ENCODE measurements around the gene SREBF1.

Gene SREBF1

DNA sequence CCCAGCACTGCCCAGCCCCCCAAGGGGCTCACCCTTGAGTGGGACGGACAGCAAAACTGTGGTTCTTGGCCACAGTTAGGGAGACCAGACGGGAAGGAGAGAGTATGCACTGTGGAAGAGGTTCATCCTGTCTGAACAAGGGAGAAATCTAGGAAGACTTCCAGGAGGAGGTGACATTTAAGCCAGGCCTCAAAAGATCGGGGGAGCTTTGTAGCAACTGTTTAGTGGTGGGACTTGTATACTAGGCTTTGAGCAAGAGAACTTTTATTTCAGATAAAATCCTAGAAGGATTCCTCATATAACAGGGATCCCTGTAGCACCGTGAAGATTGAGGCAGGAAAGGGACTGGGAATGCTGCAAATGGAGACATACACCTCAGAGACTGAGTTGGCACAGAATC, 30.8 kb downstream of the SREBF1 start:
- H3K27ac Mint-ChIP-seq: no peak overlapping the region
- H3K4me1 Mint-ChIP-seq: peaks cover 4% of the 10 kb centered on the region
- no peak overlapping the region for H3K4me3 Mint-ChIP-seq
- no peaks in the 10 kb centered on the region for H3K9me3 Mint-ChIP-seq
- H3K27me3 Mint-ChIP-seq: no peaks in the 10 kb centered on the region
- H3K36me3 Mint-ChIP-seq: peaks cover 5% of the 10 kb centered on the region

DNA sequence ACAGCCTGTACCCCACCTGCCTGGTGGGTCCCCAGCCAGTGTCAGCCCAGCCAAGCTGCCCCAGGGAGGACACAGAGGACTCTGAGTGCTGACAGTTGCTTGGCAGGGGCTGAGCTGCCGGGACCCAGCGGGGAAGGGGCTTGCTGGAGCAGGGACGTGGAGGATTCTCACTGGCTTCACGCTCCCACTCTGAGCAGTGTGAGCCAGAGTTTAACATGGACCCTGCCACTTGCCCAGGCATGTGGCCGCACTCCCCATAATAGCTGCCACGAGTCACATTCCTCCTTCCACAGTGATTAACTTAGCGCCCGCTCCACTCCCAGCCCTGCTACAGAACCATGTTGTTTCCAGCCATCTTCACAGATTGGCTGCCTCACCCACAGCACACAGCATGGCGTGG, 31.2 kb downstream of the SREBF1 start:
- no peak overlapping the region for H3K27ac Mint-ChIP-seq

DNA sequence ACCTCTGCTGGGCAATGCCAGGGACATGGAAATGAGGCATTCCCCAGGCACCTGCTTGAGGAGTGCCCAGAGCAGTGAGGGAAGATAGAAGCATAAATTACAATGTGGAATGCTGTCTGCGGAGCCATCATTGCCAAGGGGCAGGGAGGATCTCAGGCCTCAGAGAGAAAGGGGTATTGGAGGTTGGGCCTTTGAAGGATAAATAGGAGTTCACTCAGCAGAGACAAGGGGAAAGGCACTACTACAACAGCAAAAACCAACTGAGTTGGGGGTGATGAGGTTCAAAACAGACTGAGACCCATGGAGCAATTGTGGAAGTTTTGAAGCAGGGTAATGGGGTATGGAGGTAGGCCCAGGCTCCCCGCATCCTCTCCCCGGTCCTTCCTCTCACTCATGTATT, 32.8 kb downstream of the SREBF1 start:
- peaks cover 5% of the 10 kb centered on the region for H3K36me3 Mint-ChIP-seq
- H3K9me3 Mint-ChIP-seq: no peaks in the 10 kb centered on the region
- peaks cover 4% of the 10 kb centered on the region for H3K4me1 Mint-ChIP-seq
- H3K27ac Mint-ChIP-seq: no peak overlapping the region
- H3K27me3 Mint-ChIP-seq: no peaks in the 10 kb centered on the region
- H3K4me3 Mint-ChIP-seq: no peak overlapping the region

More for the DNA sequence above, 31.2 kb downstream of the SREBF1 start:
- Mint-ChIP-seq H3K9me3 (no peaks in the 10 kb centered on the region), H3K27me3 (no peaks in the 10 kb centered on the region), H3K4me3 (no peak overlapping the region), H3K36me3 (peaks cover 5% of the 10 kb centered on the region), H3K4me1 (peaks cover 4% of the 10 kb centered on the region)

DNA sequence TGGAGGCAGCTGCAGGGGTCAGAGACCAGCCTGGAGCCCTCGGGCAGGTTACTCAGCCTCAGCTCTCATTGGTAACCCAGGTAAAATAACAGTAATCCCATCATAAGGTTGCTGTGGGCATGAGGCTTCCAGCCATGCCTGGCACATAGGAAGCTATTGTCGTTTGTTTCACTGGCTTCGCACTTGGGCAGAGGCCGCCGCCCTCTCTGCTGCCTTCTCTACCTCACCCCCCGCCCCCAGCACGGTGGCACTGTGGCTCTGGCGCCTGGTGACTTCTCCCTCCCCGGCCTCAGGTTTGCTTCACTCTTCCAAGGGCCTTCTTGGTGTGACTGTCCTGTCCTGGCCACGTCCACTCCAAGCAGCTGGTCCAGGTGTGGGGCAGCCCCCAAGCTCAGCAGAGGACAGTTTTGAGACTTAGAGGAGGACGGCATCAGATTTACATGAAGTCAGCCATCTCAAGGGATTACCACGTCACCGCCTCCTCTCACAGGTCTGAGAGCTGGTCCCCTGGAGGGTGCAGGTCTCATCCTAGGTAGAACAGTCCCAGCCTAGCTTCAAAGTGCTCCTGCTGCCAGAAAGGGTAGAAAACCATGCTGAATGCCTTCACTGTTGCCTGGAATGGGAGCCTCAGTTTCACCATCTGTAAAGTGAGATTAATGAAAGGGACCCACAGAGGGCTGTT, 34.8 kb downstream of the SREBF1 start:
- Mint-ChIP-seq H3K27ac (no peak overlapping the region), H3K9me3 (no peaks in the 10 kb centered on the region), H3K27me3 (no peaks in the 10 kb centered on the region), H3K4me1 (no peaks in the 10 kb centered on the region), H3K4me3 (no peak overlapping the region), H3K36me3 (peaks cover 3% of the 10 kb centered on the region)

DNA sequence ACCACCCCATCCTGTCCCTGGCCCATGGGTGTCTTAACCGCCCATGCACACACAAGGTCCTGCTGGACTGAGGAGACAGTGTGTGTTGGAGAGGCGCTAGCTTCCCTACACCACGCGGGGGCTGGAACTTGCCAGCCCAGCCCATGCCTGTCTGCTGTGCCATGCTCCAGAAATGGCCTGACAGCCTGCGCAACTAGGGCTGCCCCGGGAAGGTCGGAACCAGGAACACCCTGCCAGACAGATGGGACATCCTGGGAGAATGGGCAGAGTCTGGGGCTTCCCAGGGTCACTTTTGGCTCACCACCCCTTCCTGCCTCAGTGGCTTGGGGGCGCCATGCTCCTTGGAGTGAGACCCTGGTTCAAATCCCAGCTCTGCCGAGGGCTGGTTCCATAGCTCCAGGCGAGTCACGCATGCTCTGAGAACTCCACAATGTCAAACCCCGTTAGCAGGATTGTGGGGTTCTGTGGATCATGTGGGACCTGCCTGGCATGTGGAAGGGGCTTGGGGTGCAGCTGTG, 36.2 kb downstream of the SREBF1 start:
- Mint-ChIP-seq H3K27ac (no peak overlapping the region), H3K4me1 (no peaks in the 10 kb centered on the region), H3K27me3 (no peaks in the 10 kb centered on the region), H3K9me3 (no peaks in the 10 kb centered on the region), H3K4me3 (no peak overlapping the region), H3K36me3 (peaks cover 3% of the 10 kb centered on the region)

DNA sequence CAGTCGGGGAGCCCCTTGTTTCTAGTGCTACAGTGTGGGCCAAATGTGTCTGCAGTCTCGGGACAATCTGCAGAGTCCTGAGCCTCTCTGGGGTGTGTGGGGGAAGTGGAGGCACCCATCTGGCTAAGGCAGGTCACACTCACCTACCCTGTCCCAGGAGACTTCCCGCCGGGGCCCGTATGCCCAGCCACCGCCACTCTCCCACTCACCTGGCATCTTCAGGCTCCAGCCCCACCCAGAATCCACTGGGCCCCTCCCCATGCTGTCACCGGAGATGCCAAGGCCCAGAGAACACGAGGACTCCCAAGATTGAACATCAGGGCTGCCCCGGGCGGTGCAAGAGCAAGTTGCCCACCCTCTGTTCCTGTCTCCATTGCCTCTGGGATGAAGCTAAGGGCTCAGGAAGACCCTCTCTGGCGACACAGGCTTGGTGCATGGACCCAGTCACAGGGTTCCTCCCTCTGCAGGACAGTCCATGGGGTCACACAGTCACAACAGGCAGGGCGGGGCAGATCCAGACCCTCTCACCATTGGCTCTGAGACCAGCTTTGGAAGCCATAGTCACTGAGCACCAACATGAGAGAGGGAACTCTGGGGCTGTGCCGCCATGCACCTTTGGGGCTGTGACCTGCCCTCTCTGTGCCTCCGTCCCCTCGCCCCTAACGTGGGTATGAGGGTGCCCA, 38.1 kb downstream of the SREBF1 start:
- Mint-ChIP-seq H3K27me3 (no peaks in the 10 kb centered on the region), H3K4me1 (peaks cover 5% of the 10 kb centered on the region), H3K9me3 (no peaks in the 10 kb centered on the region), H3K4me3 (no peak overlapping the region), H3K27ac (no peak overlapping the region), H3K36me3 (no peaks in the 10 kb centered on the region)

DNA sequence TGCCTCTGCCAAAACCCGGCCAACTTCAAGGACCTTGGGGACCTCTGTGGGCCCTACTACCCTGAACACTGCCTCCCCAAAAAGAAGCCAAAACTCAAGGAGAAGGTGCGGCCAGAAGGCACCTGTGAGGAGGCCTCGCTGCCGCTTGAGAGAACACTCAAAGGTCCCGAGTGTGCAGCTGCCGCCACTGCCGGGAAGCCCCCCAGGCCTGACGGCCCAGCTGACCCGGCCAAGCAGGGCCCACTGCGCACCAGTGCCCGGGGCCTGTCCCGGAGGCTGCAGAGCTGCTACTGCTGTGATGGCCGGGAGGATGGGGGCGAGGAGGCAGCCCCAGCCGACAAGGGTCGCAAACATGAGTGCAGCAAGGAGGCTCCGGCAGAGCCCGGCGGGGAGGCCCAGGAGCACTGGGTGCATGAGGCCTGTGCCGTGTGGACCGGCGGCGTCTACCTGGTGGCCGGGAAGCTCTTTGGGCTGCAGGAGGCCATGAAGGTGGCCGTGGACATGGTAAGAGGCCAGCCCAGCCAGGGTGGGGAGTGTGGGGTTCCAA, 38.7 kb downstream of the SREBF1 start:
- Mint-ChIP-seq H3K4me1 (peaks cover 11% of the 10 kb centered on the region), H3K36me3 (no peaks in the 10 kb centered on the region), H3K9me3 (no peaks in the 10 kb centered on the region), H3K4me3 (no peak overlapping the region), H3K27me3 (no peaks in the 10 kb centered on the region), H3K27ac (no peak overlapping the region)

DNA sequence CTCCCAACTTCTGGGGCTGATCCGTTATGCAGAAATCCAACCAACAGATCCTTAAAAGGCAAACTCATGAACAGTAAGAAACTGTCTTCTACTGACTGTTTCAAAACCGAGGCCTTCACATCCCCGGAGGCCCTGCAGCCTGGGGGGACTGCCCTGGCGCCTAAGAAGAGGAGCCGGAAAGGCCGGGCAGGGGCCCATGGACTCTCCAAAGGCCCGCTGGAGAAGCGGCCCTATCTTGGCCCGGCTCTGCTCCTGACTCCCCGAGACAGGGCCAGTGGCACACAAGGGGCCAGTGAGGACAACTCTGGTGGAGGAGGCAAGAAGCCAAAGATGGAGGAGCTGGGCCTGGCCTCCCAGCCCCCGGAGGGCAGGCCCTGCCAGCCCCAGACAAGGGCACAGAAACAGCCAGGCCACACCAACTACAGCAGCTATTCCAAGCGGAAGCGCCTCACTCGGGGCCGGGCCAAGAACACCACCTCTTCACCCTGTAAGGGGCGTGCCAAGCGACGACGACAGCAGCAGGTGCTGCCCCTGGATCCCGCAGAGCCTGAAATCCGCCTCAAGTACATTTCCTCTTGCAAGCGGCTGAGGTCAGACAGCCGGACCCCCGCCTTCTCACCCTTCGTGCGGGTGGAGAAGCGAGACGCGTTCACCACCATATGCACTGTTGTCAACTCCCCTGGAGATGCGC, 39.5 kb downstream of the SREBF1 start:
- Mint-ChIP-seq H3K9me3 (no peaks in the 10 kb centered on the region), H3K4me3 (no peak overlapping the region), H3K36me3 (no peaks in the 10 kb centered on the region), H3K4me1 (peaks cover 19% of the 10 kb centered on the region), H3K27me3 (no peaks in the 10 kb centered on the region), H3K27ac (no peak overlapping the region)

DNA sequence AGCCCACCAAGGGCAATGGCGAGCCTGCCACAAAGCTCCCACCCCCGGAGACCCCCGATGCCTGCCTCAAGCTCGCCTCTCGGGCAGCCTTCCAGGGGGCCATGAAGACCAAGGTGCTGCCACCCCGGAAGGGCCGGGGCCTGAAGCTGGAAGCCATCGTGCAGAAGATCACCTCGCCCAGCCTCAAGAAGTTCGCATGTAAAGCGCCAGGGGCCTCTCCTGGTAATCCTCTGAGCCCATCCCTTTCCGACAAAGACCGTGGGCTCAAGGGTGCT, 40.1 kb downstream of the SREBF1 start:
- Mint-ChIP-seq H3K27me3 (no peaks in the 10 kb centered on the region), H3K4me3 (no peak overlapping the region), H3K36me3 (no peaks in the 10 kb centered on the region), H3K9me3 (no peaks in the 10 kb centered on the region), H3K4me1 (peaks cover 25% of the 10 kb centered on the region), H3K27ac (no peak overlapping the region)

DNA sequence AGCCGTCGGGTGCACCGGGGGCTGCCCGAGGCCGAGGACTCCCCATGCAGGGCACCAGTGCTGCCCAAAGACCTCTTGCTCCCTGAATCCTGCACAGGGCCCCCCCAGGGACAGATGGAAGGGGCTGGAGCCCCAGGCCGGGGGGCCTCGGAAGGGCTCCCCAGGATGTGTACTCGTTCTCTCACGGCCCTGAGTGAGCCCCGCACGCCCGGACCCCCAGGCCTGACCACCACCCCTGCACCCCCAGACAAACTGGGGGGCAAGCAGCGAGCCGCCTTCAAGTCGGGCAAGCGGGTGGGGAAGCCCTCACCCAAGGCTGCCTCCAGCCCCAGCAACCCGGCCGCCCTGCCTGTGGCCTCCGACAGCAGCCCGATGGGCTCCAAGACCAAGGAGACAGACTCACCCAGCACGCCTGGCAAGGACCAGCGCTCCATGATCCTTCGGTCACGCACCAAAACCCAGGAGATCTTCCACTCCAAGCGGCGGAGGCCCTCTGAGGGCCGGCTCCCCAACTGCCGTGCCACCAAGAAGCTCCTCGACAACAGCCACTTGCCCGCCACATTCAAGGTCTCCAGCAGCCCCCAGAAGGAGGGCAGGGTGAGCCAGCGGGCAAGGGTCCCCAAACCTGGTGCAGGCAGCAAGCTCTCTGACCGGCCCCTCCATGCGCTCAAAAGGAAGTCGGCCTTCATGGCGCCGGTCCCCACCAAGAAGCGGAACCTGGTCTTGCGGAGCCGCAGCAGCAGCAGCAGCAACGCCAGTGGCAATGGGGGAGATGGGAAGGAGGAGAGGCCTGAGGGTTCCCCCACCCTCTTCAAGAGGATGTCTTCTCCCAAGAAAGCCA, 40.6 kb downstream of the SREBF1 start:
- Mint-ChIP-seq H3K27ac (no peak overlapping the region), H3K9me3 (no peaks in the 10 kb centered on the region), H3K36me3 (no peaks in the 10 kb centered on the region), H3K4me1 (peaks cover 27% of the 10 kb centered on the region), H3K4me3 (no peak overlapping the region), H3K27me3 (no peaks in the 10 kb centered on the region)

DNA sequence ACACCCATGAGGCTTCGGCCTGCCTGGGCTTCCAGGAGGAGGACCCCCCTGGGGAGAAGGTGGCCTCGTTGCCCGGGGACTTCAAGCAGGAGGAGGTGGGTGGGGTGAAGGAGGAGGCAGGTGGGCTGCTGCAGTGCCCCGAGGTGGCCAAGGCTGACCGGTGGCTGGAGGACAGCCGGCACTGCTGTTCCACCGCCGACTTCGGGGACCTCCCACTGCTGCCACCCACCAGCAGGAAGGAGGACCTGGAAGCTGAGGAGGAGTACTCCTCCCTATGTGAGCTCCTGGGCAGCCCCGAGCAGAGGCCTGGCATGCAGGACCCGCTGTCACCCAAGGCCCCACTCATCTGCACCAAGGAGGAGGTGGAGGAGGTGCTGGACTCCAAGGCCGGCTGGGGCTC, 41.5 kb downstream of the SREBF1 start:
- peaks cover 27% of the 10 kb centered on the region for H3K4me1 Mint-ChIP-seq
- no peaks in the 10 kb centered on the region for H3K36me3 Mint-ChIP-seq
- no peaks in the 10 kb centered on the region for H3K27me3 Mint-ChIP-seq
- H3K27ac Mint-ChIP-seq: no peak overlapping the region
- H3K4me3 Mint-ChIP-seq: no peak overlapping the region
- H3K9me3 Mint-ChIP-seq: no peaks in the 10 kb centered on the region

DNA sequence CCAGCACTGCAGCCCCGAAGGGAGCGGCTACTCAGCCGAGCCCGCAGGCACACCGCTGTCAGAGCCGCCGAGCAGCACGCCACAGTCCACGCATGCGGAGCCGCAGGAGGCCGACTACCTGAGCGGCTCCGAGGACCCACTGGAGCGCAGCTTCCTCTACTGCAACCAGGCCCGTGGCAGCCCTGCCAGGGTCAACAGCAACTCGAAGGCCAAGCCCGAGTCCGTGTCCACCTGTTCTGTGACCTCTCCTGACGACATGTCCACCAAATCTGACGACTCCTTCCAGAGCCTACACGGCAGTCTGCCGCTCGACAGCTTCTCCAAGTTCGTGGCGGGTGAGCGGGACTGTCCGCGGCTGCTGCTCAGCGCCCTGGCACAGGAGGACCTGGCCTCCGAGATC, 42.4 kb downstream of the SREBF1 start:
- no peak overlapping the region for H3K27ac Mint-ChIP-seq
- H3K27me3 Mint-ChIP-seq: no peaks in the 10 kb centered on the region
- no peak overlapping the region for H3K4me3 Mint-ChIP-seq
- H3K4me1 Mint-ChIP-seq: peaks cover 27% of the 10 kb centered on the region
- H3K36me3 Mint-ChIP-seq: no peaks in the 10 kb centered on the region
- H3K9me3 Mint-ChIP-seq: no peaks in the 10 kb centered on the region

DNA sequence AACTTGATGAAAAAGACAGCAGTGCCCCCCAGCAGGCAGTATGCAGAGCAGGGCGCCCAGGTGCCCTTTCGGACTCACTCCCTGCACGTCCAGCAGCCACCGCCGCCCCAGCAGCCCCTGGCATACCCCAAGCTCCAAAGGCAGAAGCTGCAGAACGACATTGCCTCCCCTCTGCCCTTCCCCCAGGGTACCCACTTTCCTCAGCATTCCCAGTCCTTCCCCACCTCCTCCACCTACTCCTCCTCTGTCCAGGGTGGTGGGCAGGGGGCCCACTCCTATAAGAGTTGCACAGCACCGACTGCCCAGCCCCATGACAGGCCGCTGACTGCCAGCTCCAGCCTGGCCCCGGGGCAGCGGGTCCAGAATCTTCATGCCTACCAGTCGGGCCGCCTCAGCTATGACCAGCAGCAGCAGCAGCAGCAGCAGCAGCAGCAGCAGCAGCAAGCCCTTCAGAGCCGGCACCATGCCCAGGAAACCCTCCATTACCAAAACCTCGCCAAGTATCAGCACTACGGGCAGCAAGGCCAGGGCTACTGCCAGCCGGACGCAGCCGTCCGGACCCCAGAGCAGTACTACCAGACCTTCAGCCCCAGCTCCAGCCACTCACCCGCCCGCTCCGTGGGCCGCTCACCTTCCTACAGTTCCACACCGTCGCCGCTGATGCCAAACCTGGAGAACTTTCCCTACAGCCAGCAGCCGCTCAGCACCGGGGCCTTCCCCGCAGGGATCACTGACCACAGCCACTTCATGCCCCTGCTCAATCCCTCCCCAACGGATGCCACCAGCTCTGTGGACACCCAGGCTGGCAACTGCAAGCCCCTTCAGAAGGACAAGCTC, 43.2 kb downstream of the SREBF1 start:
- Mint-ChIP-seq H3K9me3 (no peaks in the 10 kb centered on the region), H3K4me1 (peaks cover 27% of the 10 kb centered on the region), H3K36me3 (no peaks in the 10 kb centered on the region), H3K27me3 (no peaks in the 10 kb centered on the region), H3K4me3 (peak overlapping the region; percentile 63), H3K27ac (no peak overlapping the region)

DNA sequence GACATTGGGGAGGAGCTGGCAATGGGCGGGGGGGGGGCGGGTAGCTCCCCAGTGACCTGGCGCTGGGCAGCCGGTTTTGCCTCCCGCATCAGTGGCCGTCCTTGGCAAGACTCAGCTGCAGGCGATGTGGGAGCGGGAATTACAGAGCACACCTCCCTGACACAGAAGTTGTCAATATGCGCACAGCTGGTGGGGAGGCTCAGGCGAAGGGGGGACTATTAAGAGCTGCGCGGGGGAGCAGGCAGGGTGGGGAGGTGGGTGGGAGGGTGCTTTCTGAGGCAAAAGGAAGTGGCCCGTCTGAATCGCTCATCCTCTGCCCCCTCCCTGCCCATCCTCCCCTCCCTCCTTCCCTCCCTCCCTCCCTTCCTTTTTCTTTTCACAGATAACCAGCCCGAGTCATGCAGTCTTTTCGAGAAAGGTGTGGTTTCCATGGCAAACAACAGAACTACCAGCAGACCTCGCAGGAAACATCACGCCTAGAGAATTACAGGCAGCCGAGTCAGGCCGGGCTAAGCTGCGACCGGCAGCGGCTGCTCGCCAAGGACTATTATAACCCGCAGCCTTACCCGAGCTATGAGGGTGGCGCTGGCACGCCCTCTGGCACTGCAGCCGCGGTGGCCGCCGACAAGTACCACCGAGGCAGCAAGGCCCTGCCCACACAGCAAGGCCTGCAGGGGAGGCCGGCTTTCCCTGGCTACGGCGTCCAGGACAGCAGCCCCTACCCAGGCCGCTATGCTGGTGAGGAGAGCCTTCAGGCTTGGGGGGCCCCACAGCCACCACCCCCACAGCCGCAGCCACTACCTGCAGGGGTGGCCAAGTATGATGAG, 44.0 kb downstream of the SREBF1 start:
- peak overlapping the region; percentile 72 for H3K4me3 Mint-ChIP-seq
- H3K27me3 Mint-ChIP-seq: no peaks in the 10 kb centered on the region
- H3K36me3 Mint-ChIP-seq: no peaks in the 10 kb centered on the region
- no peaks in the 10 kb centered on the region for H3K9me3 Mint-ChIP-seq
- peak overlapping the region; percentile 51 for H3K27ac Mint-ChIP-seq
- peaks cover 27% of the 10 kb centered on the region for H3K4me1 Mint-ChIP-seq
